ENCODE data around the gene ETFBKMT.

DNA sequence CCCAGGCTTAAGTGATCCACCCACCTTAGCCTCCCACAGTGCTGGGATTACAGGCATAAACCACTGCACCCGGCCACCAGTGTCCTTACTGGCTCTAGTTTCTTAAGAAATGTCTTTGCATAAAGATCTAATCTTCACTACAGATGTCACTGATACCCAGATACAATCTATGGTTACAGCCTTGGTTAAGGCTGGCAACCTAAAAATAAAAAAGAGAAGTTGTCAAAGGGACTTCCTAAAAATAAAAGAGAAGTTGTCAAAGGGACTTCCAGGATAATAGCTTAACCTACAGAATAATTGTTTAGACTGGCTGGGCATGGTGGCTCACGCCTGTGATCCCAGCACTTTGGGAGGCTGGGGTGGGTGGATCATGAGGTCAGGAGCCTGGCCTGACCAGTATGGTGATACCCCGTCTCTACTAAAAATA lies 27.6 kb downstream of the ETFBKMT start:
- TF ChIP-seq, protein P1, sequence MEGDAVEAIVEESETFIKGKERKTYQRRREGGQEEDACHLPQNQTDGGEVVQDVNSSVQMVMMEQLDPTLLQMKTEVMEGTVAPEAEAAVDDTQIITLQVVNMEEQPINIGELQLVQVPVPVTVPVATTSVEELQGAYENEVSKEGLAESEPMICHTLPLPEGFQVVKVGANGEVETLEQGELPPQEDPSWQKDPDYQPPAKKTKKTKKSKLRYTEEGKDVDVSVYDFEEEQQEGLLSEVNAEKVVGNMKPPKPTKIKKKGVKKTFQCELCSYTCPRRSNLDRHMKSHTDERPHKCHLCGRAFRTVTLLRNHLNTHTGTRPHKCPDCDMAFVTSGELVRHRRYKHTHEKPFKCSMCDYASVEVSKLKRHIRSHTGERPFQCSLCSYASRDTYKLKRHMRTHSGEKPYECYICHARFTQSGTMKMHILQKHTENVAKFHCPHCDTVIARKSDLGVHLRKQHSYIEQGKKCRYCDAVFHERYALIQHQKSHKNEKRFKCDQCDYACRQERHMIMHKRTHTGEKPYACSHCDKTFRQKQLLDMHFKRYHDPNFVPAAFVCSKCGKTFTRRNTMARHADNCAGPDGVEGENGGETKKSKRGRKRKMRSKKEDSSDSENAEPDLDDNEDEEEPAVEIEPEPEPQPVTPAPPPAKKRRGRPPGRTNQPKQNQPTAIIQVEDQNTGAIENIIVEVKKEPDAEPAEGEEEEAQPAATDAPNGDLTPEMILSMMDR (IDR thresholded peaks at IDR 0.05; ENCODE audit: insufficient read depth, low read depth, low read length), result no peak
- no peak for TF ChIP-seq EZH2 (IDR thresholded peaks at IDR 0.05; ENCODE audit: insufficient read depth, low read length)

All from astrocyte (in vitro differentiated cells and primary cell).